Neuronal stem cell (in vitro differentiated cells): ENCODE results near the gene ATP8A1.

ENCODE experiments used
- DNase-seq: peaks from one replicate; pipeline ENCODE4 v3.0.0-alpha.2; 2013; ENCODE audit warnings: low spot score
- H2AFZ ChIP-seq: one replicate; pipeline ENCODE4 v1.6.1; 2013; ENCODE audit warnings: mild to moderate bottlenecking, low read length, inconsistent platforms
- H2AK5ac ChIP-seq: 2 replicates; pipeline ENCODE4 v1.6.1; 2013; ENCODE audit warnings: low read depth, mild to moderate bottlenecking, inconsistent platforms, low read length, moderate library complexity, mixed read lengths
- H2BK120ac ChIP-seq: 2 replicates; pipeline ENCODE4 v1.6.1; 2013; ENCODE audit warnings: low read depth, mild to moderate bottlenecking, inconsistent platforms, low read length, moderate library complexity, mixed read lengths
- H2BK12ac ChIP-seq: one replicate; pipeline ENCODE4 v1.6.1; 2013; ENCODE audit warnings: low read length, inconsistent platforms
- H2BK15ac ChIP-seq: 2 replicates; pipeline ENCODE4 v1.6.1; 2013; ENCODE audit warnings: mild to moderate bottlenecking, low read length, inconsistent platforms, mixed read lengths
- H2BK5ac ChIP-seq: one replicate; pipeline ENCODE4 v1.6.1; 2013; ENCODE audit warnings: inconsistent platforms, mild to moderate bottlenecking, low read length, moderate library complexity
- H3K14ac ChIP-seq: one replicate; pipeline ENCODE4 v1.6.1; 2013; ENCODE audit warnings: low read length, inconsistent platforms
- H3K18ac ChIP-seq: 2 replicates; pipeline ENCODE4 v1.6.1; 2013; ENCODE audit warnings: low read length, inconsistent platforms
- H3K23ac ChIP-seq: 2 replicates; pipeline ENCODE4 v1.6.1; 2013; ENCODE audit warnings: low read depth, mild to moderate bottlenecking, mixed read lengths, low read length, inconsistent platforms; ENCODE audit not compliant: poor library complexity
- H3K27ac ChIP-seq: replicated peaks from 3 replicates; pipeline ENCODE4 v1.5.1; 2013; ENCODE audit warnings: low read length, inconsistent platforms
- H3K27me3 ChIP-seq, 3 experiments: 2 replicates each; pipeline ENCODE4 v1.6.1; 2013; ENCODE audit warnings: low read length in 3 of 3, mild to moderate bottlenecking in 2 of 3, inconsistent platforms in 1 of 3, low read depth in 1 of 3, mixed read lengths in 1 of 3, moderate library complexity in 1 of 3; ENCODE audit not compliant: control insufficient read depth in 3 of 3, insufficient read depth in 3 of 3
- H3K36me3 ChIP-seq, 2 donors: replicated peaks in 1 of 2; 2 replicates each; pipeline ENCODE4 v1.6.1; 2013; ENCODE audit warnings: low read length in 2 of 2; ENCODE audit not compliant: control insufficient read depth in 2 of 2, insufficient read depth in 2 of 2
- H3K4ac ChIP-seq: 2 replicates; pipeline ENCODE4 v1.6.1; 2013; ENCODE audit warnings: inconsistent platforms, mild to moderate bottlenecking, low read length, moderate library complexity
- H3K4me1 ChIP-seq, 2 donors: 1 replicate in 1 of 2; 2 replicates in 1 of 2; pipeline ENCODE4 v1.6.1; 2013; ENCODE audit warnings: low read length in 2 of 2, low read depth in 1 of 2; ENCODE audit not compliant: control insufficient read depth in 2 of 2, insufficient read depth in 1 of 2
- H3K4me2 ChIP-seq: one replicate; pipeline ENCODE4 v1.6.1; 2013; ENCODE audit warnings: mild to moderate bottlenecking, low read length, inconsistent platforms; ENCODE audit not compliant: insufficient read depth, poor library complexity, severe bottlenecking
- H3K4me3 ChIP-seq, 2 donors: 2 replicates each; pipeline ENCODE4 v1.5.1; 2013; ENCODE audit warnings: low read length in 2 of 2, mild to moderate bottlenecking in 2 of 2, inconsistent platforms in 1 of 2, moderate library complexity in 1 of 2
- H3K79me1 ChIP-seq: one replicate; pipeline ENCODE4 v1.6.1; 2013; ENCODE audit warnings: low read depth, mild to moderate bottlenecking, inconsistent platforms, low read length, moderate library complexity
- H3K9ac ChIP-seq: one replicate; pipeline ENCODE4 v1.6.1; 2013; ENCODE audit warnings: mild to moderate bottlenecking, low read depth, low read length, inconsistent platforms; ENCODE audit not compliant: poor library complexity
- H3K9me3 ChIP-seq, 2 donors: replicated peaks in 1 of 2; 2 replicates each; pipeline versions ENCODE3 to v1.6.1; 2013; ENCODE audit warnings: low read length in 2 of 2, mild to moderate bottlenecking in 2 of 2, inconsistent platforms in 1 of 2, low read depth in 1 of 2, mixed read lengths in 1 of 2, moderate library complexity in 1 of 2; ENCODE audit not compliant: control insufficient read depth in 2 of 2, insufficient read depth in 1 of 2
- H4K8ac ChIP-seq: one replicate; pipeline ENCODE4 v1.6.1; 2013; ENCODE audit warnings: low read depth, mild to moderate bottlenecking, inconsistent platforms, low read length, moderate library complexity
- H4K91ac ChIP-seq: one replicate; pipeline ENCODE4 v1.6.1; 2013; ENCODE audit warnings: low read length, low read depth, mild to moderate bottlenecking, inconsistent platforms; ENCODE audit not compliant: poor library complexity
- WGBS, 2 donors: extraction: QIAGEN DNeasy Blood & Tissue Kit; methylation state at CpG; one replicate each; pipeline ENCODE4 v1.1.7; 2013; ENCODE audit warnings: missing lambda C conversion rate in 2 of 2, mixed read lengths in 1 of 2; ENCODE audit not compliant: insufficient read length in 2 of 2, insufficient replicate concordance in 1 of 2; ENCODE audit errors: extremely low coverage in 2 of 2; 5-methylcytosine and 5-hydroxymethylcytosine counted together

Gene ATP8A1

GRCh38 chr4:42617030-42617429 is 39.9 kb downstream of the ATP8A1 start:
- Histone ChIP-seq H2AK5ac (no peak overlapping the region), H3K4me2 (no peak overlapping the region), H3K18ac (no peak overlapping the region), H2BK12ac (no peak overlapping the region), H3K23ac (no peak overlapping the region), H3K27ac (no peak overlapping the region), H3K27me3 (no peaks in the 10 kb centered on the region), H3K4me3 (no peak overlapping the region), H3K9me3 (no peaks in the 10 kb centered on the region), H4K8ac (no peak overlapping the region), H3K79me1 (no peaks in the 10 kb centered on the region), H2BK120ac (no peak overlapping the region), H2BK15ac (no peak overlapping the region), H3K4me1 (no peaks in the 10 kb centered on the region), H4K91ac (no peak overlapping the region), H3K36me3 (no peaks in the 10 kb centered on the region), H3K14ac (no peak overlapping the region), H3K9ac (no peak overlapping the region), H2AFZ (no peak overlapping the region), H2BK5ac (no peak overlapping the region), H3K4ac (no peak overlapping the region)
- WGBS, 2 donors = no CpG with 5 or more reads among the region's 2 CpGs
- no peak for DNase-seq

GRCh38 chr4:42616572-42616971 is 40.3 kb downstream of the ATP8A1 start:
- no peaks in the 10 kb centered on the region for H3K36me3 ChIP-seq
- no peak overlapping the region for H3K18ac ChIP-seq
- H3K23ac ChIP-seq = no peak overlapping the region
- no peaks in the 10 kb centered on the region for H3K9me3 ChIP-seq
- H3K9ac ChIP-seq = no peak overlapping the region
- H3K27ac ChIP-seq = no peak overlapping the region
- H3K27me3 ChIP-seq = no peaks in the 10 kb centered on the region
- WGBS, 2 donors = no CpG with 5 or more reads among the region's 6 CpGs
- no peak overlapping the region for H4K91ac ChIP-seq
- H3K4ac ChIP-seq = no peak overlapping the region
- no peak for DNase-seq
- no peak overlapping the region for H2BK5ac ChIP-seq
- no peak overlapping the region for H2AFZ ChIP-seq
- H2BK15ac ChIP-seq = no peak overlapping the region
- no peak overlapping the region for H2AK5ac ChIP-seq
- H3K79me1 ChIP-seq = no peaks in the 10 kb centered on the region
- no peak overlapping the region for H3K4me2 ChIP-seq
- H3K4me1 ChIP-seq = no peaks in the 10 kb centered on the region
- H2BK12ac ChIP-seq = no peak overlapping the region
- no peak overlapping the region for H2BK120ac ChIP-seq
- H4K8ac ChIP-seq = no peak overlapping the region
- no peak overlapping the region for H3K4me3 ChIP-seq
- no peak overlapping the region for H3K14ac ChIP-seq

- no peak overlapping the region for H2AK5ac ChIP-seq
- H3K9me3 ChIP-seq = no peaks in the 10 kb centered on the region
- H3K18ac ChIP-seq = no peak overlapping the region
- no peak overlapping the region for H4K8ac ChIP-seq
- no peaks in the 10 kb centered on the region for H3K79me1 ChIP-seq
- H2BK15ac ChIP-seq = no peak overlapping the region
- no peaks in the 10 kb centered on the region for H3K4me1 ChIP-seq
- no peaks in the 10 kb centered on the region for H3K27me3 ChIP-seq
- H2BK5ac ChIP-seq = no peak overlapping the region
- H3K4me2 ChIP-seq = no peak overlapping the region
- no peak overlapping the region for H3K23ac ChIP-seq
- H3K9ac ChIP-seq = no peak overlapping the region
- H4K91ac ChIP-seq = no peak overlapping the region
- H2BK12ac ChIP-seq = no peak overlapping the region
- no peak overlapping the region for H3K4ac ChIP-seq
- DNase-seq = no peak
- no peak overlapping the region for H3K27ac ChIP-seq
- H3K14ac ChIP-seq = no peak overlapping the region
- no peaks in the 10 kb centered on the region for H3K36me3 ChIP-seq
- no peak overlapping the region for H2AFZ ChIP-seq
- H2BK120ac ChIP-seq = no peak overlapping the region
- no peak overlapping the region for H3K4me3 ChIP-seq
- no CpG with 5 or more reads among the region's 2 CpGs for WGBS, 2 donors
Measured at GRCh38 chr4:42615131-42615763, 41.7 kb downstream of the ATP8A1 start.

- H4K91ac ChIP-seq = no peak overlapping the region
- WGBS, 2 donors = no CpG with 5 or more reads among the region's 1 CpG
Measured at GRCh38 chr4:42612898-42613297, 44.0 kb downstream of the ATP8A1 start.

More at GRCh38 chr4:42612898-42613297, 44.0 kb downstream of the ATP8A1 start:
- H2AFZ ChIP-seq = no peak overlapping the region
- H3K9ac ChIP-seq = no peak overlapping the region
- no peaks in the 10 kb centered on the region for H3K9me3 ChIP-seq
- H3K14ac ChIP-seq = no peak overlapping the region
- H2BK15ac ChIP-seq = no peak overlapping the region
- H2BK12ac ChIP-seq = no peak overlapping the region
- no peaks in the 10 kb centered on the region for H3K36me3 ChIP-seq
- H3K4ac ChIP-seq = no peak overlapping the region
- H3K27me3 ChIP-seq = no peaks in the 10 kb centered on the region
- no peak for DNase-seq
- no peak overlapping the region for H3K23ac ChIP-seq
- H3K18ac ChIP-seq = no peak overlapping the region
- no peak overlapping the region for H4K8ac ChIP-seq
- no peaks in the 10 kb centered on the region for H3K79me1 ChIP-seq
- H3K4me3 ChIP-seq = no peak overlapping the region
- no peak overlapping the region for H3K27ac ChIP-seq
- H2AK5ac ChIP-seq = no peak overlapping the region
- H2BK120ac ChIP-seq = no peak overlapping the region
- H3K4me2 ChIP-seq = no peak overlapping the region
- no peak overlapping the region for H2BK5ac ChIP-seq
- no peaks in the 10 kb centered on the region for H3K4me1 ChIP-seq
